Osteoblast (primary cell): ENCODE data around the gene NOL3. TPM values are rescaled to one million over a fixed set of nuclear protein-coding genes. Genes with fewer than 3 reads are reported as not detected.

ENCODE experiments used
- DNase-seq: peaks from one replicate; pipeline ENCODE4 v3.0.0; 2011; ENCODE audit warnings: low spot score, mixed read lengths; ENCODE audit not compliant: insufficient read length; ENCODE audit errors: missing footprints
- H2AFZ ChIP-seq: 2 replicates; pipeline ENCODE4 v1.6.0; 2011; ENCODE audit warnings: mild to moderate bottlenecking, low read length
- H3K27ac ChIP-seq: 2 replicates; pipeline ENCODE4 v1.5.1; 2011; ENCODE audit warnings: mild to moderate bottlenecking, low read depth, low read length, moderate library complexity
- H3K27me3 ChIP-seq: 2 replicates; pipeline ENCODE4 v1.6.0; 2012; ENCODE audit warnings: mild to moderate bottlenecking, control low read depth, inconsistent platforms, low read length, moderate library complexity; ENCODE audit not compliant: insufficient read depth
- H3K36me3 ChIP-seq: 2 replicates; pipeline ENCODE4 v1.5.1; 2011; ENCODE audit warnings: mild to moderate bottlenecking, low read length, control low read depth, moderate library complexity; ENCODE audit not compliant: insufficient read depth
- H3K4me1 ChIP-seq: 2 replicates; pipeline ENCODE4 v1.5.1; 2011; ENCODE audit warnings: mild to moderate bottlenecking, low read length, control low read depth, moderate library complexity; ENCODE audit not compliant: insufficient read depth
- H3K4me2 ChIP-seq: 2 replicates; pipeline ENCODE4 v1.6.0; 2011; ENCODE audit warnings: mild to moderate bottlenecking, low read length; ENCODE audit not compliant: insufficient read depth
- H3K4me3 ChIP-seq: fragments of 200-600 bp; sonication (generic); 3 replicates; pipeline ENCODE4 v1.5.1; 2012; ENCODE audit warnings: mild to moderate bottlenecking, low read length, inconsistent platforms; ENCODE audit not compliant: insufficient read depth
- H3K79me2 ChIP-seq: 2 replicates; pipeline ENCODE4 v1.6.0; 2012; ENCODE audit warnings: mild to moderate bottlenecking, low read length, control low read depth, inconsistent platforms; ENCODE audit not compliant: insufficient read depth
- H3K9me3 ChIP-seq: 2 replicates; pipeline ENCODE4 v1.5.1; 2011; ENCODE audit warnings: low read depth, low read length, control low read depth
- H4K20me1 ChIP-seq: 2 replicates; pipeline ENCODE4 v1.6.0; 2012; ENCODE audit warnings: mild to moderate bottlenecking, low read length, control low read depth; ENCODE audit not compliant: insufficient read depth
- CTCF ChIP-seq: IDR thresholded peaks from 2 replicates; pipeline ENCODE4 v1.5.1; 2011; ENCODE audit warnings: mild to moderate bottlenecking, low read depth, low read length, moderate library complexity; ENCODE audit errors: extremely low read depth
- total RNA-seq: library from RNA; depleted of rRNA; stranded (reverse); fragments of >200 nt; gene quantifications from 2 replicates; pipeline ENCODE4 v1.2.3, GENCODE V29; 2012

Gene NOL3
- total RNA-seq, 1 donor = 10.9 TPM

DNA sequence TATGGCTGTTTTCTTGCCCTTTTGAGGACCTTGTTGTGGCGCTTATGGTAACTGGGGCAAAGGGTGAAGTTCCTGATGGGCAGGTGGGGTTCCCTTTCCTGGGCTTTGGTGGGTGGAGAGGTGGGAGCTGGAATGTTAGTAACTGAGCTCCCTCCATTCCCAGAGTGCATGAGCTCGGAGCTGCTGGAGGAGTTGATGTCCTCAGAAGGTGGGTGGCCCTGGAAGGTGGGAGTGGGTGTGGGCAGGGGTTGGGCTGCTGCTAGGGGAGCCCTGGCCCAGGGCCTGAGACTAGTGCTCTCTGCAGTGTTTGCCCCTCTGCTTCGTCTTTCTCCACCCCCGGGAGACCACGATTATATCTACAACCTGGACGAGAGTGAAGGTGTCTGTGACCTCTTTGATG, 27.4 kb downstream of the NOL3 start:
- Histone ChIP-seq H3K27ac (no peak overlapping the region), H3K9me3 (no peaks in the 10 kb centered on the region), H3K4me2 (no peak overlapping the region), H3K36me3 (peaks cover 52% of the 10 kb centered on the region), H4K20me1 (peaks cover 43% of the 10 kb centered on the region), H3K27me3 (no peaks in the 10 kb centered on the region), H3K4me3 (no peak overlapping the region), H3K4me1 (peaks cover 14% of the 10 kb centered on the region), H2AFZ (no peak overlapping the region), H3K79me2 (peaks cover 35% of the 10 kb centered on the region)
- TF ChIP-seq CTCF = no peak
- no peak for DNase-seq

DNA sequence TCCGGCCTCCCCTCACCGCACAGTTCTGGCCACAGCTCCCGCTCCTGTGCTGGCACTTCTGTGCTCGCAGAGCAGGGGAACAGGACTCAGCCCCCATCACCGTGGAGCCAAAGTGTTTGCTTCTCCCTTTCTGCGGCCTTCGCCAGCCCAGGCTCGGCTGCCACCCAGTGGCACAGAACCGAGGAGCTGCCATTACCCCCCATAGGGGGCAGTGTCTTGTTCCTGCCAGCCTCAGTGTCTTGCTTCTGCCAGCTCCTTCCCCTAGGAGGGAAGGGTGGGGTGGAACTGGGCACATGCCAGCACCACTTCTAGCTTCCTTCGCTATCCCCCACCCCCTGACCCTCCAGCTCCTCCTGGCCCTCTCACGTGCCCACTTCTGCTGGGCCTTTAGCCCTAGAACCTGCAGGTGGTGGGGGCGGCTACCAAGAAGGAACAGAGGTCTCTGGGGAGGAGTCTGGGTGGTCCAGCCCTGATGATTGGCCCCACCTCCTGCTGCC, 27.9 kb downstream of the NOL3 start:
- no peaks in the 10 kb centered on the region for H3K9me3 ChIP-seq
- H3K36me3 ChIP-seq = peaks cover 54% of the 10 kb centered on the region
- no peak overlapping the region for H2AFZ ChIP-seq
- peaks cover 8% of the 10 kb centered on the region for H3K4me1 ChIP-seq
- peak; percentile 83 for TF ChIP-seq CTCF
- H3K4me3 ChIP-seq = no peak overlapping the region
- H4K20me1 ChIP-seq = peaks cover 37% of the 10 kb centered on the region
- H3K27me3 ChIP-seq = no peaks in the 10 kb centered on the region
- peaks cover 30% of the 10 kb centered on the region for H3K79me2 ChIP-seq
- H3K4me2 ChIP-seq = no peak overlapping the region
- peak; percentile 99 for DNase-seq
- no peak overlapping the region for H3K27ac ChIP-seq

DNA sequence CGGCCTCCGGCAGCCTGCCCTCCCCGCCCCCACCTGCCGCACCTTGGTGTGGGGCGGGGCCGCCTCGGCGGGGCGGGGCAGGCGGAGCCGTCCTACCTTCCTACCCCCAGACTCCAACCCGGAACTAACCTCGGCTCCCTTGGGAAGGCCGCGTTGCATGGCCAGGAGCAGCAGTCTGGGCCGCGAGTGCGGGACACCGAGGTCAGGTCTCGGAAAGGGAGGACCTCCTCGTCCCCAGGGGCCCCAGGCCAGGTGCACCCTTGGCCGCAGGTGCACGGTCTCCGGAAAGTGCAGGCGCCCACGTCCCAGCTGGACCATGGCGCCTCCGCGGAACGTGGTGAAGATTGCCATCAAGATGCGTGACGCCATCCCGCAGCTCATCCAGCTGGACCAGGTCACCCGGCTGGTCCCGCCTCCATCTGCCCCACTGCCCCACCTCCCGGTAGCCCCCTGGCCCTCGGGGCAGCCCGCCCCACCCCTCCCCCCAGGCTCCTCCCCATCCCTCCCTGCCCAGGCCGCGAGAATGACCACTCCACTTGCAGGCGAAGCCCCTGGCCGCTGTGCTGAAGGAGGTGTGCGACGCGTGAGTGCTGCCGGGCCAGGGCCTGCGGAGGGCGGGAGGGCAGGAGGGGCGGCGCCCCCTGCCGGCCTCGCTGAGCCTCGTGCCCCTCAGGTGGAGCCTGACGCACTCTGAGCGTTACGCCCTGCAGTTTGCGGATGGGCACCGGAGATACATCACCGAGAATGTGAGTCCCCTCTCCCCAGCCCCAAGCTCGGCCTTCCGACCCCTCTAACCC, 28.9 kb downstream of the NOL3 start, which contains the start of gene ELMO3:
Gene ELMO3, plus strand, starts transcription at position 121 of the 797 bp plus-strand sequence. Its CDS starts 196 bp downstream, at position 317.
- peaks cover 20% of the 10 kb centered on the region for H3K79me2 ChIP-seq
- H3K9me3 ChIP-seq = no peaks in the 10 kb centered on the region
- peaks cover 45% of the 10 kb centered on the region for H3K36me3 ChIP-seq
- H3K27ac ChIP-seq = no peak within 1 kb of the TSS
- peaks cover 28% of the 10 kb centered on the region for H4K20me1 ChIP-seq
- H3K4me1 ChIP-seq = no peaks in the 10 kb centered on the region
- peak; percentile 23 for TF ChIP-seq CTCF
- H3K4me3 ChIP-seq = no peak within 1 kb of the TSS
- H2AFZ ChIP-seq = no peak within 1 kb of the TSS
- H3K4me2 ChIP-seq = no peak within 1 kb of the TSS
- peak; percentile 85 for DNase-seq
- no peaks in the 10 kb centered on the region for H3K27me3 ChIP-seq

DNA sequence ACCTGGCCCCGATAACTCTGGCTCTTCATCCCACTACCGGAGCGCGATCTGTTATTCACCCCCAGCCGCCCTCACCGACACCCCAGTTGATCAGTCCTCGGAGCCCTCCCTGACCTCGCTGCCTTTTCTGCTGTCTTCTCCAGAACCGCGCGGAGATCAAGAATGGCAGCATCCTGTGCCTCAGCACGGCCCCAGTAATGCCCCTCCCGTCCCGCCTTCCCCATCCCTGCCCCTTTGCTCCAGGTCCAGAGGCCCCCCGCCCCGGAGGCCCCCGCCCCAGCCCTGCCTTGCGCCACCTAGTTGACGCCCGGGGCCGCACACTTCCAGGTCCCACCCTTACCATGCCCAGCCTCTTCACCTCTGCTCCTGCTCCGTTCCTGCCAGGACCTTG, 29.5 kb downstream of the NOL3 start:
- TF ChIP-seq CTCF = no peak
- H3K27ac ChIP-seq = no peak overlapping the region
- H3K27me3 ChIP-seq = no peaks in the 10 kb centered on the region
- no peaks in the 10 kb centered on the region for H3K9me3 ChIP-seq
- no peak overlapping the region for H3K4me3 ChIP-seq
- no peak overlapping the region for H2AFZ ChIP-seq
- H3K36me3 ChIP-seq = peaks cover 39% of the 10 kb centered on the region
- peaks cover 23% of the 10 kb centered on the region for H4K20me1 ChIP-seq
- H3K4me2 ChIP-seq = no peak overlapping the region
- DNase-seq = peak; percentile 76
- no peaks in the 10 kb centered on the region for H3K4me1 ChIP-seq
- H3K79me2 ChIP-seq = peaks cover 14% of the 10 kb centered on the region
